ENCODE data around the gene C5orf58.

C5orf58 gene

DNA sequence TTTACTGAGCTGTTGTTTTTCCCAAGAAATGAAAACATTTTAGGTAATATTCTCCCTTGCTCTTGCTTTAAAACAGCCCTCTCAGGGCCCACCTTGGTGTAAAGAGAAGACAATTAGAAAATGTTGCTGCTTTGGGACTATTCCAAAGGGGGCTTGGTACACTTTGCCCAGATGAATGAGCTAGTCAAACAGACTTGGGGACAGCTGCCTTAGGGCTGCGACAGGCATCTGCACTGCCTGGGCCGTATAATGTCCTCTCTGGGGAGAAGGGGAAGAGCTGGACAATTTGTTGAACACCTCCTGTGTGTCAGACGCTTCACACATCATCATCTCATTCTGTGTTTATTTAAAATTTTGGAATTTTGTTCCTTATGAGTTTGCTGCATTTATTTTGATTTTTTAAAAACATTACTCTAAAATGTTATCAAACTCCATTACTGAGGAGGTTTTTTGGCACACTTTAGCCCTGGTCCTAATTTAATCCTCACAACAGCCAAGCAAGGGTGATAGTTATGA is 28.8 kb downstream of the C5orf58 start:
- DNase-seq = no peak

DNA sequence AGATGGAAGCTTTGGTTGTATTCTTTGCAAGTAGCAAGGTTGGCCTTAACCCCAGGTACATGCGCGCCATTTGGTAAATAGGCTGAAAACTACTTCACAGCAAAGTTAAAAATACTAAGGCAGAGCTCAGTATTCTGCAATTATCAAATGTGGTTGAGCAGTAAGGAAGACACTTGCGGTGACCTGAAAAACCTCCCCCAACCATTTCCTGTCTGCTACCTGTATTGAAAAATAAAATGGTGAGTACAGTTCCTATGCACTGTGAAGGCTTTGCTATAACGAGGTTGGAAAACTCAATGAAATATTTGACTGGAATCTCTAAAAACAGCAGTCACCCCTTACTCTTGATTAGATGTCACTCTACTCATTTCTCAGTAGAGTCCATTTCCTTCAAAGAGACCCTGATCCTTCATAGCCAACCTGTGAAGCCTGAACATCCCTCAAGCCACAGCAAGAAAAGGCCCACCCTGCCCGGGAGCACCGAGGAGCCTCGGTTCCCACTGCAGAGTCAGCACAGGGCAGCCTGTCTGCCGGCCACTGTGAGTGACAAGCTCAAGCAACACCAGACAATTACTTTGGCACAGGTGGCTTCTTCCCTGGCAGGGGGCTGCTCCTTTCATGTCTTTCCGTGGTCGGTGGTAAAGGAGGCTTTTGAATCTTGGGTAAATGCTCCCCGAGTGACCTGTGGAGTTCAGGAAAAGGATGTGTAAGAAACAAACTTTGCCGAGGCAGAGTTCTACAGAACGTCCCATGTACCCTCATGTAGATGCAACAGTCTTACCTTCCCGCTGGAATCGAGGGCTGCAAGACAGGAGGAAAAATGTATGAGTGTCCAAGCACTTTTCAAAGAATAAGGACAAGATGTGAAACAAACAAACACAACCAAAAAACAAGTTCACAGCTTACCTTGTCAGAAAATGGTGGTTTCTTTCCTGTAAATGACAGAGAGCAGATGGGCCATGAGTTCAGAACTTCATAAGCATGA is 29.6 kb downstream of the C5orf58 start:
- no peak for DNase-seq

DNA sequence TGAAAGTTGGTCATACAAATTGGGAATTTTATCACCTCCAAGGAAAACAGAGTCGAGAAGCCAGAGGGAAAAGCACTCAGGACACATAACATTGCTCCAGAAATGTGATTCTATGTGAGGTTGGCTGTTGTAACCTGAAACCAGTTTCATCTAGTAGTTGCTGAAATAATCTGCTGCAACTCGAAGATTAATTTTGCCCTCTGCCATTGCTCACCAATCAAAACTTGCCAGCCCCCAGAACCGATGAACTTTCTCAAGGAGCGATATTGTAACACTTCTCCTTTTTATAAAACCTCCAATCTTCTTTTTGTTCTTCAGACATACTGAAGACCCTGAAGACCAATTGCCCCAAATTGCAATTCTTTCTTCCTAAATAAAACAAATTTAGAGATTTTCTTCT is 31.1 kb downstream of the C5orf58 start:
- no peak for DNase-seq

DNA sequence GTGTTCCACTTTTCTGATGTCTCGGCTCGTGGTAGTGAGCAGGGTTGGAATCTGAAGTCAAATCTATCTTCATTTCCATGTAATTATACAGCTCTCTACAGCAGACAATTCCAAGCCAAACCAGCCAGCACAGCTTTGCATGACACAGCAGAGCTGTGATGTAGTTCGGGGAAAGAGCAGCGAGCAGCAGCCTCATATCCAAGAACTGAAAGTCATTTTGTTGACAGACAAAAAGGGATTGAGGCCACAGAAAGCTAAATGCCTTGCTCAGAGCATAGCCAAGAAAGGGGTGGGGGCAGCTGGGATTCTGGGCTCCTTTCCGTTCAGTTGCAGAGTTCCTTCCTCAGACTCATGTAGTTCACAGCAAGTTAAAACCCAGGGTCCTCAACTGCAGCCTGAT is 32.7 kb downstream of the C5orf58 start:
- no peak for DNase-seq

DNA sequence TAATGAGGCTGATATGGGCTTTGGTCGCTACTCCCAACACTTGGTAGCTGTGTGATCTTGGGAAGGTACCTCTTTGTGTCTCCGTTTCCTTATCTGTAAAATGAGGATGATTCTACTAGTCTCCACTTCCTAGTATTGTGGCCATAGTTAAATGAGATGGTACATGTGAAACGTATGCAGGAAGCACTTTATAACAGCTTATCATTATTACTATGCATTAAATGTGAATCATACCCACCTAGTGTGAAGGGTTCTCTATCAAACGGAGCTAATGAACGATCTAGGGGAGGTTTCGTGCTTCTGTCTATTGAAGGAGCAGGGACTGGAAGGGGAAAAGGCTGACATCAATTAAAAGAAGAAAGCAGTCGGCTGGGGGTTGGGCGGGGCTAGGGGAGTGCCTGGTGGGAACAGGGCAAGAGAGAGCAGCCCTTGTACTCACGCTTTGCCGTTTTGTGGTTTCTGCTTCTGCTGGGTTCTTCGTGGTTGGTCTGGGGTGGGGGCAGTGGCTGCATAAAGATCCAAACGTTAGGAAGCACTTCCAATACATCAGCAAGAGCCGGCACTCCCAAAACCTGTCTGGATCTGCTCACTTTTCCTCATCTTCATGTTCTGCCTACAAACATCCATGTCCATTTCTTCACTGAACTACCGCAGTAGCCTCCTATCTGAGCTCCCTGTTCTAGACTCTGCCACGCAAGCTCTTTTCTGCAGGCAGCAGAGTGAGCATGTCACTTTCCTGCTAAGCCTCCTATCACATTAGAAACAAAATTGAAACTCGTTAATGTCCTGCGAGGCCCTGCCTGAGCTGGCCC is 34.0 kb downstream of the C5orf58 start:
- DNase-seq = peak; percentile 59

DNA sequence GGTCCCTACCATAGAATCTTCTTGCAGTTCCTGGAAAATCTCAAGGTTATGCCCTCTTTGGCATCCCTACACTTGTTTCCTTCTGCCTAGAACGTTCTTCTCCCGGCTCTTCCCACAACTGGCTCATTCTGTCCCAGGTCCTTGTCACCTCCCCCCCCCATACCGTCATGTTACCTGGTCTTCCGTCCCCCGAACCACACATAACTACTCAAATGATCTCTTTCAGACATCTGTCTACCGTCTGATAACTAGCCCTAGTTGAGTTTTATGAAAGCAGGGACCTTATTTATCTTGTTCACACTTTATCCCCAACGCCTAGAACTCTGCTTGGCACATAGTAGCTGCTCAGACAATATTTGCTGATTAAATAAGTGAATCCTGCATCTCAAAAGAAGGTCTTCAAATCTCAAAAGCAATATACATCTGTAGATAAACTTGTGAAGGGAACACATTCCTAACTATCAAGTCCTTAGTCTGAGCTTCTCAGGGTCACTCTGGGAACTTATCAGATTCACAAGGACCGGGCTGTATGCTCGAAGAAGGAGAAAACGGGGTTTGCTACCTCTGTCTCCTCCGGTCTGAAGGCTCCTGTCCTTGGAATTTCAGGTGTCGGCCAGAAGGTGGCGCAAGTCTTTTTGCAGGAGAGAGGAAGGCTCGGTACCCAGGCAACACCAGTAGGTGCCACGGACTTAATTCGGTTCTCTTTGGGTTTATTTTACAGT is 34.8 kb downstream of the C5orf58 start:
- DNase-seq = peak; percentile 80

DNA sequence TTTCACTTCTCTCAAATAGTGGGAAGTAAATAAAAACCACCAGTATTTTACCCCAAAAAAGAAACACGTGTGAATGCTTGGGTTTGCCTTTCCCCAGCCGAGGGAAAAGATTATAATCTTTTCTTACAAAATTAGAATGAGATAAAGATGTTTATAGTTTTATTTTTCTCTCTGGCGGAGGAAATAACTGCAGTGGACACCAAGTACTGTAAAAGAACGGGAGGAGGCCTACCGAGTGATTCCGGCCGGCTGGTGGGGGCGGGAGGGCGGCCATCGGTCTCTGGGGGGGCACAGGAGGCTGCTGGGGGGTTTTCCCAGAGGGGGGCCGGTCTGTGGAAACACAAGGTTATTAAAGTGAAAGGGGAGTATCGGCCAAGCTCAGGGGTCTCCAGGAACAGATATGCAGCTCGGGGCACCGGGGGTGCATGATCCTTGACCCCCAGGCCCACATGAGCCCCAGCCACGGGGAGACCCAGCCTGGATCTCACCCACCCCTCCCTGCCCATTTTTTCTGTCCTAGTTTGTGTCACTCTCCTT is 35.4 kb downstream of the C5orf58 start:
- no peak for DNase-seq

DNA sequence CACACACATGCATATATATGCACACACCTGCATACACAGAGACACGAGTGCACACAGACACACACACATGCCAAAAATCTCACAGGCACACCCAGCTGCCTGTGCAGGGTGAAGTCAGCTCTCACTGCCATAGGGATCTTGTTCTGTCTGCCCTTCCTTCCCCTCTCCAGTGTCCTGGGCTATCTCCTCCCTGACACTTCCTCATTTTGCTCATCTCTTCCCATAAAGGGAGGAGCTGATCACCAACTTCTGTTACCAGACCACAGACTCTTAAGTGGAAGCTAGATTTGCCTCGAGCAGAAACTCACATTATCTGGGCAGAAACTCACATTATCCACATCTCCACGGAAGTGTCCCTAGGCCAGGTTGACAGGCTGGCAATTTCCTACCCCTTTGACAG is 36.1 kb downstream of the C5orf58 start:
- DNase-seq = no peak

DNA sequence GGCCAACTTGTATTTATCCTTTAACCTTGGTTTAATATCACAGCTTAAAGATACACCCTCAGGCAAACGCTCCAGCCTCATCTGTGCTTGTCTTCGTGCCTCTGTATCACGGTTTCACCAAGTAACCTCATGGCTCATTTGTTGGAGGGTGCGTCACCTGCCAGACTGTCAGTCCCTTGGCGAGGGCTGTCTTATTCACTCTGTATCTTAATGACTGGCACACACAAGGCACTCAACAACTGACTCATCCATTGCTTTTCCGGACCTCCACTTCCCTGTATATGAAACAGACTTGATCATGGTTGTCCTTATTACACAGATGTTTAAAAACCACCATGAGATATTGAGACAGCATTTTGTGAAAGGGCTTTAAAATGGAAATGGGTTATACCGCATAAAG is 36.8 kb downstream of the C5orf58 start:
- peak; percentile 77 for DNase-seq

DNA sequence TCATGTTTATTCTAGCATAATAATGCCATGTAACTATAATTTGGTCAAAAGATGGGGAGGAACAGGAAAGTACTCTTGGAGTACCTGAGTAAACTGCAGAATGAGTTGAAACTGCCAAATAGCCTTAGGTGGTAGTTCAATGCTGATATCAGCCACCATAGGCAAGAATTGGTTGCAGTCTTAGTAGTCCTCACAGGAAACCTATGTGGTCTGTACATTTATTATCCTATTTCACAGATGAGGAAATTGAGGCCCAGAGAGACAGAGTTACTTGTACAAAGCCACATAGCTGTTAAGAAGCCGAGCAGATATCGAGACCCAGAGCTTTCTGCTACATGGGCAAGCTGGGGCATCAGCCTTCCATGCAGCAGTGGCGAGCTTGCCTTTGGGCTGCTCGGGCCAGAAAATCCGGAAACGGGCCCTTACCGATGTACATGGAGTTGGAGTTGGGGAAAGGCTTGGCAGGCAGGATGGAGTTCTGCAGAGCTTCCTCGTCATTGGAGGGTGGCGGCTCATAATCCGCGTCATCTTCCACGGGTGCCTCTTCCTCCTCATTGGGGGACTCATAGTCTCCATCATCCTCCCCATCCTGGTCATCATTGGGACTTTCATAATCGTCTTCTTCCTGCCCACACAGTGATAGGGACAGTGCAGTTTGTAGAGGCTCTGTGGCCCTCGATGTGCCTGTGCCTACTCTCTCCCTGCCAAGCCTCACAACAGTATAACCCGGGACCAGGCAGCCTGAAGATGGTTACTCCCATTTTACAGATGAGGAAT is 37.7 kb downstream of the C5orf58 start:
- DNase-seq = no peak

DNA sequence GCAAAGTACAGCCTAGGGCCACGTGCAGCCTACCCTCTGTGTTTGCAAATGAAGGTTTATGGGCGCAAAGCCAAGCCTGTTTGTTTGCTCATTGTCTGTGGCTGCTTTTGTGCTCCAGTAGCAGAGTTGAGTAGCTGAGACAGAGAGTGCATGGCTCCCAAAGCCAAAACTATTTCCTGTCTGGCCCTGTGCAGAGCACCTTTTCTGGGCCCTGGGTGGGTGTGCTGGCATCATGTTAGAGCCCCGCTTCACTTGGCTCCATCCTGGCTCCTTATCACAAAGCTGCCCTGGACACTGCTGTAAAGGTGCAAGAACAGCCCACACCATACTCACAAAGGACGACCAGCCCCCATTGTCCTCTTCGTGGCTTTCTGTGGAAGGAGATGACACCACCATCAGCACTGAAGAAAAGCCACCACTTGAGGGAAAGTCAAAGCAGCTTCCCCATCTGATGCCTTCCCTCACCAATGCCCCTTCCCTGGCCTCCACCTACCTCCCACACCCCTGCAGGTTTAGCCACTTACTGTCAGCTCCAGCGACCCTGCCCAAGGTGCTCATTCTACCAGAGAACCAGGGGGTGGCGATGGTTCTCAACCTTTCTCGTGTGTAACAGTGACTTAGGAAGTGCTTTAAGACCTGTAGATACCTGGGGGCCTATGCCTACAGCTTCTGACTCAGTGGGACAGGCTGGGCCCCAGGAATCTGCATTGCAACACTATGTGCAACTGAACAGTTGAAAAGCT is 41.4 kb downstream of the C5orf58 start:
- DNase-seq = peak; percentile 62

DNA sequence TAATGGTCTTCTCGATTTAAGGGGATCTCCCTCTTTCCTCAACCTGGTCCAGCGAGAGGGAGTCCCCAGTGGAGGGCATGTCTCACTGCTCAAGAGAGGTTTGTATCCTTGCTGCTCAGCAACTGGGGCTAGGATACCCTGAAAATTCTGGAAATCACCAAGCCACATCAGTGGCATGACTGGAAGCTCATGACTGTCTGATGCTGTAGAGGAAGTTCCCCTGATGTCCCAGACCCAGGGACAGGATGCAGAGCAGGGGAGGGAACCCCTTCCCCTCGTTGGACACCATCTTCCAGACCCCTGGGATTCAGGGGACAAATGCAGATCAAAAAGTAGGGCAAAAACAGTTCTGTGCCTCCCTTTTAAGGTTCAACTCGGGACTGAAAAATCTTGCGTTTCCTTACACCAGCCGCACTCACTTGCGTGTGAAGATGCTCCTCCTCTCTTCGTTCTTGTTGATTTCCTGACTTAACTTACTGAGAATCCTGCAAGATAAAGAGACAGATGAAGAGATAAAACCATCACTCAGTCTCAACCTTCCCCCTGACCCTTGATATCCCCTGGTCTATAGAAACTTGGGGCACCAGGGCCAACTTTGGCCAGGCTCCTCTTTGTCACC is 42.7 kb downstream of the C5orf58 start:
- no peak for DNase-seq

DNA sequence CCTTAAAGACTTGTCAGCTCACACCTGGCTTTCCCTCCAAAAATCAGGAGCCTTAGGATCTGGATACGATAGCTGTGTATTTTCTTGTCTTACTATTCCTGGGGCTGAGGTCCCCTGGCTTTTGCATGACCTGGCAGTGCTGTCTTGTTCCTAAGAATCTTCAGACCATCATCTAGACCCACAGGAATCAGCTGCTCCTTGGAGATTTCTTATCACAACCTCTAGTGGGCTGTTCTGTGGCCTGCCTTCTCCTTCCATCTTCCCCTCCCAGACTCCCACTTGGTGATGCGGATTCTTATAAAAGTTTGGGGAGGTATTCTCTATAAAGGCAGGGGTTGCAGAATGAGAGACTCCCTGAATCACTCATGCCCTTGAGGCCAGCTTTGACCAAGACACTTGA is 43.4 kb downstream of the C5orf58 start:
- no peak for DNase-seq

DNA sequence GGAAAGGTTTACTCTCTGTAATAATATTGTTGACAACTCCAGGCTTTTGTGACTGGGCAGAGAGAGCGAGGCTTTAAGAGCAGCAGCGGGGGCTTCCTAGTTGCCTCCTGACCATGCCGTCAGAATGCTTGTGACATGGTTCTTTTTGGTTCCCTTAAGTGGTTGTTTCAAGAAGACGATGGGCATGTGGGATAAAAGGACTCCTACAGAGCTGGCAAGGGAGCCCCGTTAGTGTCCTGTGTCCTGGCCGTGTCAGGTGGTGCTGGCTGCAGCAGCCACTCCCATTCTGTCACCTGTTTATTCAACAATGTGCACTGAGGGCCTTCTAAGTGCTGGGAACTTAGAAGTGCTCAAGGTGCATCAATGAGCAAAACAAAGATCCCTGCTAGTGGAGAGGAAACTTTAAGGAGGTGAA is 45.1 kb downstream of the C5orf58 start:
- DNase-seq = no peak

DNA sequence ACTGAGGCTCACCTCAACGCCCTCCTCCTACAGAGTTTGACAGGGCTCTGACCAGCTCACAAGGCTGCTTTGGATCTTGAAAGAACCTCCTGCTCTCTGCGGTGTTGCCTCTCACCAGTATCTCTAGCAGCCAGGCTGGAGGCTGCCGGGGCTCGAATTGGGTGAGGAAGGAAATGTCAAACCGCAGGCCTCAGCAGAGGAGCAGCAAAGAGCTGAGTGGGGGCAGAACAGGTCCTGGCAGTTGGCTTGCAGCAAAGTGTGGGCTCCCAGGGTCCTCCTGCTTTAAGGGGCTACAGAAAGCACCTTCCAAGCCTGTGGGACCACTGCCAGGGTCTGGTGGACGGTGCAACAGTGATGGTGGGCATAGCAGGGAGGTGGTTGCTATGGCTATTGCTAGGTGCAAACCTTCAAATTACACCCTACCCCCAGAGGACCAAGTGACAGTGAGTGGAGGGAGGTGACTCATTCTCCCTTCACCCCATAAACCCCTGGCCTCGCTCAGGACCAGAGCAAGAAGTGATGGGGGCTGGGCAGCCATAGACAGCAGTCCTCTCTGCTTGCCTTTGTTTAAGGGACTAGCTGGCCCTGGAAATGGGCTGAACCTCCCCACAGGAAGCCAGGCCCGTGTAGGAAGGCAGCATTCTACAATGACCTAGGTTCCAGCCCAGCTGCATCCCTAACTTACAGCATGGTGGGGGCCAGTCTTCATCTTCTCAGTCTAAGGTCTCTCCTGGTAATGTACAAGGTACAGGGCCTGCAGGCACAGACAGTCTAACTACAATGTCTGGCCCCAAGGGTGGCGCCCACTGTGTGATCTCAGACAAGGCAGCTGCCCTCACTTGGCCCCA is 46.0 kb downstream of the C5orf58 start:
- DNase-seq = peak; percentile 84

DNA sequence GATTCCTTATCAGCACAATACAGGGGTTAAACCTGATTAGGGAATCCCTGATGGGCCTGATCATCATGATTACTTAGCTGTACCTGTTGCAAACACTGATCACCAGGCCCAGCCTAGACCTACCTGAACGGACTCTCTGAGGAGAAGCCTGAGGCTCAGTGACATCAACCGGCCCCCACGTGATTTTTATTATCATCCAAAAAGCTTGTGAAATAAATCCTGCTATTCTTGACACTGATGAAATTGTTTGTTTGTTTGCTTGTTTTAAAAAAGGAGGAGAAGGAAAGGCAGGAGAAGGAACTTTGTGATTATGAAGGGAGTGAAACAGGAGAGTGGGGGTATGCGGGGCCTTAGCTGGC is 46.7 kb downstream of the C5orf58 start:
- no peak for DNase-seq

DNA sequence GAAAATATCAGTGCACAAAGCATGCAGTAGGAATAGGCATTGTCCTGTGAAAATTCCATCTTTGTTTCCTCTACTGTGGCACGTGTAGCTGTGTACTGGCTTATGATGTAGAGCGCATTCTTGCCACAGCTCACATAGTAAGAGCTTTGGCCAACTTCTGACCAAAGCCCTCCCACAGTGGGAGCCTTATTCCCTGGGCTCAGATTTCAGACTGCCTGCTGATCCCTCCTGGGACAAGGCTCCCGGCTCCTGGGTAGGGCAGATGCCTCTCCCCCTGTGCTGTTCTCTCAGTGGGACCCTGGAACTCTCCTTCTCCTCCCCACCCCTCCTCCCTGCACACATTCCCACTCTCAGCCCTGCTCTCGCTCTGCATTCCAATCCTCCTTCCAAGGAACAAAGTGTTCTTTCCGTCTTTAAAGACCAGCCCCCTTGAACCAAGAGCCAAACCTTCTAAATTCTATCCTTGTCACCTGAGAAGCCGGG is 47.3 kb downstream of the C5orf58 start:
- DNase-seq = no peak

DNA sequence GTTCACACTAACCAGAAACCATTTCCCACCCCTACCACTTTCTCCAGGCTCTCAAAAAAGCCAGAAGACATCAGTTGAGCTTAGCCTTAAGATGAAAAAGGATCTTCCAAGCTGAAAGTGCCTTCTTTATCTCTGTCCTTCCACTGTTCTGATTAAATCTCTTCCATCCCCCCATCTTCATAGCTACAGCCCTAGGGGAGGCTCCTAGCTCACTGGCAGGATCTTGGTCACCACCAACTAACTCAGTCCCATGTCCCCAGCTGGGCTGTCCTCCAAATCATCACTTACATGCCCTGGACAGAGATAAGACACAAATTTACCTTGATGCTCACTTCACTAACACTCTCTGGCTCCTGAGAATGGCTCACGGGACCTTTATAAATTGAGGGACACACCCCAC is 50.5 kb downstream of the C5orf58 start:
- no peak for DNase-seq

DNA sequence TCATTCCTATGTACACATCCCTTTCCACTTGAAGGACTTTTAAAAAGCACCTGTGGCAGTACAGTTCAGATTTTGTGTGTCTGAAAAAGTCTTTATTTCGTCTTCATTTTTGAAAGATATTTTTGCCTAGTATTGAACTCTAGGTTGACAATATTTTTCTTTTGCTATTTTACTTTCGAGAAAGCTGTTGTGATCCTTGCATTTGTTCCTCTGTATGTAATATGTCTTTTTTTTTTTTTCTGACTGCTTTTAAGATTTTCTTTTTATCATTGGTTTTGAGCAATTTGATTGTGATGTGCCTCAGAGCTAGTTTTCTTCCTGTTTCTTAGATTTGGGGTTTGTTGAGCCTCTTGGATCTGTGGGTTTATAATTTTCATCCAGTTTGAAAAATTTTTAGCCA is 51.4 kb downstream of the C5orf58 start:
- DNase-seq = no peak

DNA sequence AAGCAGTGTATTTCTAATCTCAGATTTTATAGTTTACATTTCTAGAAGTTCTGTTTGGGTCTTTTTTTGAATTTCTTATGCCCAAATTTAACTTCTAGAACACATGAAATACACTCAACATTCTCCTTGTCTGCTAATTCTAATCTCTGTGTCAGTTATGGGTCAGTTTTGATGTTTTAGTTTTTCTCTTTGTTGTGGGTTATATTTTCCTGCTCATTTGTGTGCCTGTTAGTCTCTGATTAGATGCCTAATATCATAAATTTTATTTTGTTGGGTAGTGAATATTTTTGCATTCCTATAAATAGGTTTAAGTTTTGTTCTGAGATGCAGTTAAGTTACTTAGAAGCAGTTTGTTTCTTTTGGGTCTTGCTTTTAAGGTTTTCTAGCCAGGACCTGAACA is 52.4 kb downstream of the C5orf58 start:
- no peak for DNase-seq

All from activated naive CD4-positive, alpha-beta T cell treated with Interleukin-2 at 50 U/mL for 16 hours (primary cell).